Measurements from ENCODE around the gene PTMA. TPM values are rescaled to one million over a fixed set of nuclear protein-coding genes. Genes with fewer than 3 reads are reported as not detected.
A peak's percentile ranks its signal among the peaks of the same experiment; 100 is the strongest.

The PTMA gene
- total RNA-seq, 1 donor from 2014 or later: 1,228 TPM

DNA sequence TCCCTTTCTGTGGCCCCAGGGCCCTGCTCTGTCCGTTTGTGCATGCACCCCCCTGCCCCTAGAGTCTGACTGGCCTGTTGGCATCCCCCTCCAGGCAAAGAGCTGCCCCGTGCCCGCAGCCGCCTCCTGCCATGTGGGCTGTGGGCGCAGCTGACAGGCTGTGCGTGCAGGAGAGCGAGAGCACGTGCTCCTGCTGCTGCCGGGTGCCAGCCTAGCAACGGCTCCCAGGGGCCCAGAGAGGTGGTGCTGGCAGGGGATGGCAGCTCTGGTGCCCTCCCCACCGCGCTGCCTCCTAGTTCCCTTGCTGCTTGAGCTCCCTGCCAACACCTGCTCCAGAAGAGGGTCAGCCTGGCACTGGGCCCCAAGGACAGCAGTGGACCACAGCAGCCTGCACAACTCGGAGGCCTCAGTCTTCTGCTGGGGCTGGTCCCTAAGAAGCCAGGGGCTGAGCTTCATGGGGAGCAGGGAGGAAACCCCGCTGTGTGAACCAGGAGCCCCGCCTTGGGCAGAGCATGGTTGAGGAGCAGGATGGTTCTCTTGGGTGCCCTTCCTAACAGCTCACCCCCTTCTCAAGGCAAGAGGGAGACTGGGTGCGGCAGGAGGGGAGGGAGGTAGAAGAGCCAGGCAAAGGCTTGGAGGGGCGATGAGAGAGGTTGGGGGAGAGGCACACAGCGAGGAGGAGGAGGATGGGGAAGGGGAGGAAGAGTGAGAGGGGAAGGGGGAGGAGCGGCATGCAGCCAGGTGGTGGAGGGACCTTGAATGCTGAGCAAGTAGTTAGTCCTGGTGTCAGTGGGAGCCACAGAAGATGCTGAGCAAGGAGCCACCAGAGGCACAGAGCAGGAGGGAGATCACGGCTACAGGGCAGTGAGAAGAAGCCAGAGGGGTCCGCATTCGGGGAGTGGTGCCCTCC, 23.8 kb upstream of the PTMA start:
- no peak overlapping the region for H3K4me3 Mint-ChIP-seq
- H3K4me1 Mint-ChIP-seq (ENCODE audit: unreplicated experiment): peaks cover 30% of the 10 kb centered on the region
- no peaks in the 10 kb centered on the region for H3K9me3 Mint-ChIP-seq
- no peaks in the 10 kb centered on the region for H3K36me3 Mint-ChIP-seq
- TF ChIP-seq, protein P1, sequence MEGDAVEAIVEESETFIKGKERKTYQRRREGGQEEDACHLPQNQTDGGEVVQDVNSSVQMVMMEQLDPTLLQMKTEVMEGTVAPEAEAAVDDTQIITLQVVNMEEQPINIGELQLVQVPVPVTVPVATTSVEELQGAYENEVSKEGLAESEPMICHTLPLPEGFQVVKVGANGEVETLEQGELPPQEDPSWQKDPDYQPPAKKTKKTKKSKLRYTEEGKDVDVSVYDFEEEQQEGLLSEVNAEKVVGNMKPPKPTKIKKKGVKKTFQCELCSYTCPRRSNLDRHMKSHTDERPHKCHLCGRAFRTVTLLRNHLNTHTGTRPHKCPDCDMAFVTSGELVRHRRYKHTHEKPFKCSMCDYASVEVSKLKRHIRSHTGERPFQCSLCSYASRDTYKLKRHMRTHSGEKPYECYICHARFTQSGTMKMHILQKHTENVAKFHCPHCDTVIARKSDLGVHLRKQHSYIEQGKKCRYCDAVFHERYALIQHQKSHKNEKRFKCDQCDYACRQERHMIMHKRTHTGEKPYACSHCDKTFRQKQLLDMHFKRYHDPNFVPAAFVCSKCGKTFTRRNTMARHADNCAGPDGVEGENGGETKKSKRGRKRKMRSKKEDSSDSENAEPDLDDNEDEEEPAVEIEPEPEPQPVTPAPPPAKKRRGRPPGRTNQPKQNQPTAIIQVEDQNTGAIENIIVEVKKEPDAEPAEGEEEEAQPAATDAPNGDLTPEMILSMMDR (conservative IDR thresholded peaks at IDR 0.05): no peak
- DNase-seq (ENCODE audit: extremely low spot score, unreplicated experiment): no peak
- no peak overlapping the region for H3K27ac Mint-ChIP-seq
- no peaks in the 10 kb centered on the region for H3K27me3 Mint-ChIP-seq

DNA sequence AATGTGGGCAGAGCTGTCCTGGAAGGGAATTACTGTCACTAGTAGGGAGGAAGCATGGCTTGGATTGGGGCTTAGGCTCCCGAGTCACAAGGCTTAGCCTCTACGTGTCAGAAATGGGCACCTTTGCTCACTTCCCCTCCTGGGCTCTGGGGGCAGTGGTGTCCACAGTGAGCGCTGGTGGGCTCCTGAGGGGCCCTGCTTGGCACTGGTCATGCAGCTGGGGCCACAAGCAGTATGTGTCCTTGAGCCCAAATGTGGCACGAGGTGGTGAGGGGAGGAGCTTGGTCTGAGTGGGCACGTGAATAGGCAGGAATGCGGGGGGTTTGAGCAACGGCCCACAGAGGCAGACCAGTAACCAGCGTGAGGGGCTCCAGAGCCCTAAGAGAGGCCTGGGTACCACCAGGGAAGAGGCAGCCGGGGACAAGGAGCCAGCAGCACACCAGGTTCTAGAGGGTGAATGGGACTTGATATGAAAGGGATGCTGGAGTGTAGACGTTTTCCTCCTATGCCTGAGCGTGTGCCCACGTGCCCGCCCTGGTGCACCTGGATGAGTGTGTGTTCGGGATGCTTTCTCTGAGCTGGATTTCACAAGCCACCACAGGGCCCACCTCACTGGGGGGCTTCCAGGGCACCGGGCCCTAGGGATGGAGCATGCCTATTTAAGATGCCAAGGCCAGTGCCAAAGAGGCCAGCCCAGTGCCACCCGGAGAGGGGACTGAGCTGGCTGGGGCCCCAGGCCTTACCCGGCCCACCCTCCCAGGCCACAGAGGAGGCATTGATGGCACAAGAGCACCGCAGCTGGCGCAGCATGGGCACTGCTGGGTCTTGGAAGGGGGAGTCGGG, 22.8 kb upstream of the PTMA start:
- peaks cover 34% of the 10 kb centered on the region for H3K4me1 Mint-ChIP-seq (ENCODE audit: unreplicated experiment)
- no peaks in the 10 kb centered on the region for H3K27me3 Mint-ChIP-seq
- H3K4me3 Mint-ChIP-seq: no peak overlapping the region
- H3K9me3 Mint-ChIP-seq: no peaks in the 10 kb centered on the region
- no peak overlapping the region for H3K27ac Mint-ChIP-seq
- TF ChIP-seq, protein P1 (conservative IDR thresholded peaks at IDR 0.05): peak; percentile 54
- no peak for DNase-seq (ENCODE audit: extremely low spot score, unreplicated experiment)
- H3K36me3 Mint-ChIP-seq: no peaks in the 10 kb centered on the region

DNA sequence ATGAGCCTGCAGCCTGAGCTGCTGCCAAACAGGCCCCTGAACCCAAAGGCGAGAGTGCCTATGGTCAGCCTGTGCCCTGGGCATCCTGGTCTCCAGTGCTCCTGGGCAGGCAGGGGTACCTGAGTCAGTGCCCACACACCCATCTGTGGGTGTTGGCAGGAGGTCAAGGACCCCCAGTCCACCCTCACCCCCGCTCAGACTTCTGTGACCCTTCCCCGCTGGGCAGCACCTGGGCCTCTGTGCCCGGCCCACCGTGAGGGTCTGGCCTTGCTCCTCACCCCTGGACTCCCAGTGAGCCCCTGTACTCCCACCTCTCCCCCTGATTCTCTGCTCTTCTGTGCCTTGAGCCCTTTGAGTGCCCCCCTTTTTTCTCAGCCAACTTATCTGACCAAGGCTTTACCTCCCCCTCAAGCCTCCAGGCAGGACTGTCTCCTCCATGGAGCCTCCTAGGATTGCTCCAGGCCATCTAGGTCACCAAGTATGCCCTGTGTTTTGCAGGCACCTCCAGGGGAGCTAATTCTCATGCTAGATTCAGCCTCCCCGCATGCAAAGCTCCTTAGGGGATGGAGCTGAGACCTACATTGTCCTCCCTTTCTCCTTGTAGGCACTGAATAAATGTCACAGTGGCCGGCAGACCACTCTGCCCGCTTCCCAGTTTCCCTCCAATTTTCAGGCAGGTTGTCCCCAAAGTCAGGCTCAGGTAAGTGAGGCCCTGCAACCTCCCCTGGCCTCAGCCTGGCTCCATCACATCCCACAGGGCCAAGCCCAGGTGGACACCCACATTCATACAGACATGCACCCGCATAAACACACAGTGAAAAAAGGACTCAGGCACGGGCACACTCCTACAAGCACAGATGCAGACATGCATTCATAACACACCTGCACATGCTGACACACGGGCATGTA, 21.9 kb upstream of the PTMA start:
- Mint-ChIP-seq H3K27ac (peak overlapping the region; percentile 53), H3K27me3 (no peaks in the 10 kb centered on the region), H3K9me3 (no peaks in the 10 kb centered on the region), H3K4me1 (ENCODE audit: unreplicated experiment) (peaks cover 34% of the 10 kb centered on the region), H3K4me3 (peak overlapping the region; percentile 32), H3K36me3 (no peaks in the 10 kb centered on the region)
- TF ChIP-seq, protein P1 (conservative IDR thresholded peaks at IDR 0.05): no peak
- DNase-seq (ENCODE audit: extremely low spot score, unreplicated experiment): no peak

DNA sequence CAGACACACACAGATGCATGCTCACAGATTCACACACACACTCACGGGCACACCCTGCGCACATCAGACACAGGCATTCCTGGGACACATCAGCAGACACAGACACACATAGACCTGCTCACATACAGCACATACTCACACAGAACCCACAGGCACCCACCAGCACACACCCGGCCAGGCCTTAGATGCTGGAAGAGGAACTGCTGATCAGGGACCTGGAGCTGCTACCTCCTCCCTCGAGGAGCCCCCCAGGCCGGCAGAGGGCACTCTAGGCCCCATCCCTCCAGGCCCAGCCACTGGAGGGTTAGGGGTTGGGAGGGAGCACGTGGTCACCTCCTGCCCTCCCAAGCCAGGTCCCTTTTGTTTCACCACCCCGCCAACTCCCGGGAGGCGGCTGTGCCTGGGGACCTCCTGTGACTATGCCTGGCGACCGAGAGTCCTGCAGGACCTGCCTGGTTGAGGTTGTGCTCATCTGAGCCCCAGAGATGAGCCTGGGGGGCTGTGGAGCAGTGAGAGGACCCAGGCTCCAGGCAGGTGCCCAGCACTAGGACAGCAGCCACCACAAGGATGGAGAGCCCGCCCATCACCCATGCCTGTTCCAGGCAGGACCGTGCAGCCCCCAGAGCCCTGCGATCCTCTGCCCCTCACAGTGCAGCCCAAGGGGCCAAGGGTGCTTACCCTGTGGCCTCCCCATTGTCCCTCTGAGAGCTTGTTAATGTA, 21.0 kb upstream of the PTMA start:
- H3K9me3 Mint-ChIP-seq: no peaks in the 10 kb centered on the region
- no peaks in the 10 kb centered on the region for H3K36me3 Mint-ChIP-seq
- TF ChIP-seq, protein P1 (conservative IDR thresholded peaks at IDR 0.05): peak; percentile 68
- peak; percentile 81 for DNase-seq (ENCODE audit: extremely low spot score, unreplicated experiment)
- peak overlapping the region; percentile 53 for H3K27ac Mint-ChIP-seq
- peak overlapping the region; percentile 32 for H3K4me3 Mint-ChIP-seq
- H3K4me1 Mint-ChIP-seq (ENCODE audit: unreplicated experiment): peaks cover 25% of the 10 kb centered on the region
- H3K27me3 Mint-ChIP-seq: no peaks in the 10 kb centered on the region
